ENCODE results near the gene C1orf146. TPM values are rescaled to one million over a fixed set of nuclear protein-coding genes. Genes with fewer than 3 reads are reported as not detected.

C1orf146 gene, protein sequence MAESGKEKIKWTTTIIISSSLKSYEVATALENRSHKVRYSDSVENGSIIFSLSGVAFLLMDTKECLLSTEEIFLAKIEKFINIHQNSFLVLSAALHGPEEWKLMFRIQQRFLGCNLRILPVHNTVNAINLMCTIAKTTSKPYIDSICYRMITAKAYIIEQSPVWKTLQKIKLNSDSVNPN
- not detected in 2 replicates for total RNA-seq

DNA sequence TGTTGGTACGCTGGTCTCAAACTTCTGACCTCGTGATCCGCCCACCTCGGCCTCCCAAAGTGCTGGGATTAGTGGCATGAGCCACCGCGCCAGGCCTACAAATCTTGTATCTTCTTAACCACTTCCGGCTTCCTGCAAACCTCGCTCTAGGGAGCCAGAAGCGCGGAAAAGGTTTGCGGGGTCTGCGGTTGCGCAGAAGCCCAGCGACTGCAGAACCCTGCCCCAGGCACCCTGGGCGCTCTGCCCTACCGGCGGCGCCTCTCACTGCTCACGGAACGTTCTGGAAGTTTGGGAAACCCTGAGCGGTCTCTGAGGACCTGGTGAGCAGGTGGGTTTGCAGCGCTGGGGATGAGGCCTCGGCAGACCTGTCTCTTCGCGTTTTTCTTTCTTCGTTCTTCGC is at the start of gene C1orf146:
Gene C1orf146 (plus strand): TSS at position 195 of the 400 bp plus-strand sequence. CDS start 13,506 bp downstream, outside the sequence.

Other genes starting within 250 kb of the C1orf146 start
- 9.3 and 11.8 TPM in 2 replicates for gene EPHX4, start 187.9 kb upstream of the C1orf146 start, total RNA-seq
- 0.16 TPM in 1 of 2 replicates, not detected in the other for gene SETSIP, start 142.5 kb upstream of the C1orf146 start, total RNA-seq
- gene BTBD8, start 137.6 kb upstream of the C1orf146 start, total RNA-seq, result 1.9 and 2.8 TPM in 2 replicates
- 5.5 and 6.0 TPM in 2 replicates for gene GLMN, start 81.1 kb downstream of the C1orf146 start, total RNA-seq
- 3.4 and 16.7 TPM in 2 replicates for gene RPAP2, start 81.1 kb downstream of the C1orf146 start, total RNA-seq

Measured in bladder microvascular endothelial cell (primary cell).